ENCODE data around the gene TMC3. TPM values are rescaled to one million over a fixed set of nuclear protein-coding genes. Genes with fewer than 3 reads are reported as not detected.
"Not testable (repeated sequence)": the region's sequence is repeated elsewhere in the genome, so short reads cannot be mapped to it uniquely, and the experiment has no call there.

Gene TMC3
- total RNA-seq, 1 donor from 2014 or later, result 0.20 TPM

DNA sequence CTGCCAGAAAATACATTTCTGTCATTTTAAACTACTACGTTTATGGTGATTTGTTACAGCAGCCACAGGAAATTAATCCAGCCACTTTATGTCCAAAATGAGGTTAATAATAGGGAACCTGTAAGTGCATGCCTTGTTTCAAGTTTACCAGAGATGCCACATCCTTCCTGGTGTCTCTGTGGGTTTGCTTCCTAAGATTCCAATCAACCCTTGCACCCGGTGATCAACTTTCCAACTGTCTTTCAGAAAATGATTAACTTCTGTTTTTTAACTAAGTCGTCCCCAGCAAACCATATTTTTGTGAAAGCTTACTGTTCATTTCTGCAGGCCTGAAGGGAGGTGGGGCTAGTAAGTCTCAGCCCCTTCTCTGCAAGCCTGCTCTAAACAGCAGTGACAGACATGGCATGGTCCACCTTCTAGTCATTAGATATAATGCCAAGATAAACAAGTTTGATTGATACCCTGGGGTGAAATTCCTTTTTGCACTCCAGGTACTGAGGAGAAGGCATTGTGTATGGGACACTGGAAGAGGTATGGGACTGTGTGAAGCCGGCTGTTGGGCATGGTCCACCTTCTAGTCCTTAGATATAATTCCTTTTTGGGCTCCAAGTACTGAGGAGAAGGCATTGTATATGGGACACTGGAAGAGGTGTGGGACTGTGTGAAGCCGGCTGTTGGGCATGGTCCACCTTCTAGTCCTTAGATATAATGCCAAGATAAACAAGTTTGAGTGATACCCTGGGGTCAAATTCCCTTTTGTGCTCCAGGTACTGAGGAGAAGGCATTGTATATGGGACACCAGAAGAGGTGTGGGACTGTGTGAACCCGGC, 11.1 kb upstream of the TMC3 start:
- DNase-seq, result no peak

DNA sequence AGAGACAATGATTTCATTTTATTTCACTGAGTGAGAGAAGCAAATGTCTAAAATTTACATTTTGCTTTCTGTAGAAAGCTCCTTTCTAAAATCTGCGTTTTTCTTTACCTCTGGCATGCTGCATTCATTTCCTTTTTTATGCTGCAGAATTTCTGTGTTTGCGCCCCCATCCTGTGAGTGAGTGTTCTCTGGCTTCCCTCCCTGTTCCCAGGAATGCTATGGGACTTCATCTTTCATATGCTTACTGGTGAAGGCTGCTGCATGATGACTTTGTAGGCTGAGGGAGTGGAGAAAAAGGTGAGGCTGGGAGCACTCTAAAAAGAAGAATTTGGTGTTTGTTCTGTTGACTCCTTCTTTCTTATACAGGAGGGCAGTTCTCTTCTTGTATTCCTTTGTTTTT, 7.7 kb upstream of the TMC3 start:
- DNase-seq, result no peak

GRCh38 chr15:81380668-81381067, 6.7 kb upstream of the TMC3 start:
- DNase-seq, result no peak

- no peak for DNase-seq
Observed at GRCh38 chr15:81380203-81380602, 6.2 kb upstream of the TMC3 start.

DNA sequence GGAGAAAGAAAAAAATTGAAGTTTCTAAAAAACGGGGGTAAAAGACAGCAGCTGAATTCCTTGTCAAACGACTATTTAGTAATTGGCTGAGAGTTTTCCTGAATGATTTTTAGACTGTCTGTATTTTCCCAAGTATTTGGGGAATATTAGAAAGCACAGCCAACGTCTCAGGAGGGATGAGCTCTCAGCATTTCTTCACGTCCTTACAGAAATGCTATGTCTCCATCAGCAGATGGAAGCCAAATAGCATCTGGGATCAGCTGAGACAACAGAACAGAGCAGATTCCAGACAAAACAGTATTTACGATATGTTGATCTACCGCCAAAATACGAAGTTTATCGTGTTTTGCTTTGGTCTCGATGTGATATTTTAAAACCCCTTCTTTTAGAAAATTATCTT, 5.3 kb upstream of the TMC3 start:
- peak; percentile 74 for DNase-seq

DNA sequence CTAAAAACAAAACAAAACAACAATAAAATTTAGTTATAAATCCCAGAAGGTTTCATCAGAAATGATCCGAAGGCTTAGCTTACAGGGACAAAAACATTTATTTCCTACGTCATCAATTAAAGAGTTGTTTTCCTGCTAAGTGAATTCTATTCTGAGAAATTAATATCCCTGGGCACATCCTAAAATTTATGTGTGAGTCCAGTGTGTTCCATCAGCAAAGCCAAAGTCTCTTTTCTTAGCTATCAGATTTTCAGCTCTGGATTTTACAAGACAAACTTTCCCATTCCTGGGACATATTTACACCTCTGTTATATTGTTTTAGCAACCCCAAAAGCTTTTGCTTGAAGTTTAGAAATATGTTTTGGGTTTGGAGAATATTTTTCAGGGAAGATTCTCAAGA, 4.4 kb upstream of the TMC3 start:
- peak; percentile 77 for DNase-seq

- no peak for DNase-seq
Observed at GRCh38 chr15:81377871-81378270, 3.9 kb upstream of the TMC3 start.

- no peak for DNase-seq
Observed at GRCh38 chr15:81376231-81376630, 2.2 kb upstream of the TMC3 start.

GRCh38 chr15:81375461-81375860, 1.4 kb upstream of the TMC3 start:
- no peak for DNase-seq

- no peak for DNase-seq
Observed at GRCh38 chr15:81373176-81373575, 837 bp downstream of the TMC3 start.

GRCh38 chr15:81372575-81372974, 1.4 kb downstream of the TMC3 start:
- DNase-seq, result no peak

DNA sequence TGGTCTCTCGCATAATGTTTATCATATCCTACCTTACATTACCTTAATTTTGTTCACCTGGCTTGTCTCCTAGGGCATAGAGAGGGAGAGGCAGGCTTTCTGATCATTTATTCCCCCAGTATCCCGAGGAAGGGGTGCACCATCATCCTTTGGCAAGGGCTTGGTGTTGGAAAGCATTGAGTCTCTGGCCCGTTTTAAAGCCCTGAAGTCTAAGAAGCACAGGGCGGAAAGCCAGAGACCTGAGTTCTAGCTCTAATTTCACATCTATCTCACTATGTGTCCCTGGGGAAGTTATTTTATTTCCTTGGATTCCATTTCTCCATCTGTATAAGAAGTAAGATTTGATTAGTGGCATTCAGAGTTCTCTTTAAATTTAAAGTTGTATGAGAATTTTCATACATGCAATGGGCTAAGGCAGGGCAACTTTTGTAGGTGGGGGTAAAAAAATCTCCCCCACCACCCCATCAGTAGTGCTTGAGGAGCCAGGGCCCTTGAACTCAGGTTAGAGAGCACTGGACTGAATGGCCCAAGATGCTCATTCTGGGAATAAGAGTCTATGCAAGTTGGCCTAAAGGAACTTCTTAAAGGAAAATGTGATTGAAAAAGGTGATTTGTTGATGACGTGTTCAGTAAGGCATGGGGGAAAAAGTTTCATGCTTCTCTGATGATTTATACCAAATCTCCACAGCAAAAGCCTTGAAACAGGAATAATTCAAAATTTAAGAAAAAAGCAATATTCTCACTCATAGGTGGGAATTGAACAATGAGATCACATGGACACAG, 10.1 kb downstream of the TMC3 start:
- DNase-seq, result peak; percentile 80

- DNase-seq, result peak; percentile 71
Observed at GRCh38 chr15:81363276-81363675, 10.7 kb downstream of the TMC3 start.

DNA sequence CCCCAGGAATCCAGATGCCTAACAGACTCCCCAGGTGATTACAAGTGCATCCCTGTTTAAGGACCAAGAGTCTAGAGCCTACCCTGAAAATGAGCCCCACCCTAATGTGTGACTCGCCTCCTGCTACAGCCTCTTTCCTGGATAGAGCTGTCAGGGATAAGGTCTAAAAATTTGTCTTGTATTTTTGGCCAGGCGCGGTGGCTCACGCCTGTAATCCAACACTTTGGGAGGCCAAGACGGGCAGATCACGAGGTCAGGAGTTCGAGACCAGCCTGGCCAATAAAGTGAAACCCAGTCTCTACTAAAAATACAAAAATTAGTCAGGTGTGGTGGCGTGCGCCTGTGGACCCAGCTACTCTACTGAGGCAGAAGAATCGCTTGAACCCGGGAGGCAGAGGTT, 11.2 kb downstream of the TMC3 start:
- no peak for DNase-seq

DNA sequence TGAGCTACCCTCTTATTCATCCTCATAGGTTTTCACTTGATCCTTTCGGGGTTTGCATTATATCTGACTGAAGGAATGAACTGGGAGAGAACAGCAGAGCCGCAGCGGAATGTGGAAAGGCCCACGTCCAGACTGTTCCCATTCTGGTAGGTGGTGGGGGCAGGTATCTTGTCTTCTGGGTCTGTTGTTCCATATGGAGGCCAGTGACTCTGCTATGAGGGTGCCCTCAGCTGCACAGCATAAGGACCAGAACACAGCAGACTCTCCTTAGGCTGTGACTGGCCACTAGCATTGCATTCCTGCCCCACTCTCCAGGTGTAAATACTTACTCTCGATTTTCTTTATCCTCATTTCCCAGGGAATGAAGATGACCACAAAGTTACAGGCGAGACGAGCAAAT, 12.1 kb downstream of the TMC3 start:
- no peak for DNase-seq

GRCh38 chr15:81360491-81360890, 13.5 kb downstream of the TMC3 start:
- DNase-seq, result no peak

- no peak for DNase-seq
Observed at GRCh38 chr15:81358248-81358647, 15.8 kb downstream of the TMC3 start.

GRCh38 chr15:81357180-81357686, 16.8 kb downstream of the TMC3 start:
- DNase-seq, result no peak

- no peak for DNase-seq
Observed at GRCh38 chr15:81356252-81356651, 17.8 kb downstream of the TMC3 start.

DNA sequence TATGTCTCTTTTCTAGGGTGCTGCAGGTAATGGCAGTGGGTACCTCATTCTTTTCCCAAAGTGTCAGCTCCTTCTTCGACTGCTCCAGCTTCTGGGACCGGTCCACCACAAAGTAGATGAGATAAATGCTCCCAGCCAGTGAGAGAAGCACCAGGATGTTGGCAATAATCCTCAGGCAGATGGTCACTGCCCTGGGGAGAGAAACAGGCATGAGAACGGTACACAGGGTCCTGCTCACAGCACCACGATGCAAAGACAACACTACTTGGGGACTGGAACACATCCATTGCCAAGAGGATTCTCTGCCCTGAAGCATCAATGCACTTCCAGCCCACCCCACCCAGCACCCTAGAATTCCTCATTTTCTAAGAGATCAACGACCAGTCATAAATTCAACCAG, 22.4 kb downstream of the TMC3 start:
- no peak for DNase-seq

DNA sequence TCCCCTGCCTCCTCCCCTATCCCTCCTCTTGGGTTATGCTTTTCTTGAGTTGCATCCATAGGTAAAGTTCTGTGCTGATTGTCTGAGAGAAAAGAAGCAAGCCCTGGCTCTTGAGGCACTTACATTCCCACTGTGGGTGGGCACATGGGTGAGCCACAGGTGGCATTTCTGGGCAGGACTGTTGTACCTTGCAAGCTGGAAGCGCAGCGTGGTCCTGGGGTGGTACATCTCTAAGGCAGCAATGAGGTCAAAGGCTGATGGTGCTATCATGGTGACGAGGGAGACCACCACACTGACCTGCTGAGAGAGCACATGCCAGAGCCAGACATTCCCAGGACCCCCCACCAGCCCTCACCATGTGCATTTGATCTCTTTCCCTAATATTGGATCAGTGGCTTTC, 24.7 kb downstream of the TMC3 start:
- no peak for DNase-seq

DNA sequence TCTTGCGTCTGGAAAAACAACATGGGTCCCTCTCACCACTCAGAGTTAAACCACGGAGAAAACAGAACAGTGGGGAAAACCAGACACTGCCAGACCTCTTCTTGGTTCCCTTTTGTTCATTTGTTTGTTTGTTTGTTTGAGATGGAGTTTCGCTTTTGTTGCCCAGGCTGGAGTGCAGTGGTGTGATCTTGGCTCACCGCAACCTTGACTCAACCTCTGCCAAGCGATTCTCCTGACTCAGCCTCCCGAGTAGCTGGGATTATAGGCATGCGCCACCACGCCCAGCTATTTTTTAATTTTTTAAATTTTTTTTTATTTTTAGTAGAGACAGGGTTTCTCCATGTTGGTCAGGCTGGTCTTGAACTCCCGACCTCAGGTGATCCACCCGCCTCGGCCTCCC, 25.3 kb downstream of the TMC3 start:
- not testable (repeated sequence) for DNase-seq

- DNase-seq, result no peak
Observed at GRCh38 chr15:81347910-81348309, 26.1 kb downstream of the TMC3 start.

DNA sequence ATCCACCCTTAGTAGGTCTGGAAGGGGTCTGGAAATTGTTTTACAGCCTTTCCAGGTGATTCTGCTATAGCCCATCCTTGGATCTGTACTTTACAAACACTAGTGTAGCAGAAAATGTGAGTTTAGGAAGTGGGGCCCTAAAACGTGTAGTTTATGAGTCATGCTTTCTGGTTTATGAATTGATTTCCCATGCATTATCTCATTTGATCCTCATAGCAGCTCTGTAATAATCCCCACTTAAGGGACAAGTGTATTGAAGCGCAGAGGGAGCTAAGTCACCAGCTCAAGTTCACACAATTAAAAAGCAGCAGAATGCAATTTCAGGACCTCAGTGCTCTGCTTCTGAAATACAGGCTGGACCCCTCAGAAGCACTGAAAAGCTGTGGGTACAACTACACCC, 27.4 kb downstream of the TMC3 start:
- DNase-seq, result no peak

Data from skin of body (tissue), 2 donors.